H9 (cell line): Measurements from ENCODE around the gene HOXA4. TPM values are rescaled to one million over a fixed set of nuclear protein-coding genes. Genes with fewer than 3 reads are reported as not detected.

ENCODE experiments used
- DNase-seq: peaks from one replicate; pipeline ENCODE4 v3.0.0-alpha.2; 2017
- H2AFZ ChIP-seq: one replicate; pipeline ENCODE4 v1.6.1; 2013; ENCODE audit warnings: mild to moderate bottlenecking, low read length, control low read depth, moderate library complexity
- H2AK5ac ChIP-seq: 2 replicates; pipeline ENCODE4 v1.6.1; 2013; ENCODE audit warnings: low read length, control low read depth, mixed read lengths; ENCODE audit not compliant: insufficient read length
- H2BK120ac ChIP-seq: one replicate; pipeline ENCODE4 v1.6.1; 2013; ENCODE audit warnings: low read depth, mild to moderate bottlenecking, low read length, control low read depth, inconsistent platforms; ENCODE audit not compliant: poor library complexity, severe bottlenecking
- H2BK12ac ChIP-seq: 2 replicates; pipeline ENCODE4 v1.6.1; 2013; ENCODE audit warnings: low read length, control low read depth, mixed read lengths, low read depth; ENCODE audit not compliant: insufficient read length
- H2BK15ac ChIP-seq: 2 replicates; pipeline ENCODE4 v1.6.1; 2013; ENCODE audit warnings: low read depth, low read length, control low read depth
- H2BK20ac ChIP-seq: one replicate; pipeline ENCODE4 v1.6.1; 2013; ENCODE audit warnings: low read depth, mild to moderate bottlenecking, low read length, control low read depth, inconsistent platforms; ENCODE audit not compliant: poor library complexity, severe bottlenecking
- H2BK5ac ChIP-seq: 2 replicates; pipeline ENCODE4 v1.6.1; 2013; ENCODE audit warnings: low read length, control low read depth, mixed read lengths; ENCODE audit not compliant: insufficient read length
- H3K14ac ChIP-seq: 2 replicates; pipeline ENCODE4 v1.6.1; 2013; ENCODE audit warnings: low read length, control low read depth; ENCODE audit not compliant: insufficient read depth
- H3K18ac ChIP-seq: 2 replicates; pipeline ENCODE4 v1.6.1; 2013; ENCODE audit warnings: low read depth, mild to moderate bottlenecking, mixed read lengths, low read length, control low read depth; ENCODE audit not compliant: insufficient read length
- H3K23ac ChIP-seq: 2 replicates; pipeline ENCODE4 v1.6.1; 2013; ENCODE audit warnings: low read length, control low read depth, mixed read lengths, low read depth; ENCODE audit not compliant: insufficient read length
- H3K23me2 ChIP-seq: 2 replicates; pipeline ENCODE4 v1.6.1; 2013; ENCODE audit warnings: low read depth, mild to moderate bottlenecking, mixed read lengths, low read length, control low read depth; ENCODE audit not compliant: insufficient read length, poor library complexity, severe bottlenecking
- H3K27ac ChIP-seq: 2 replicates; pipeline ENCODE4 v1.5.1; 2013; ENCODE audit warnings: low read length, control low read depth, mixed read lengths, low read depth; ENCODE audit not compliant: insufficient read length
- H3K27me3 ChIP-seq: 2 replicates; pipeline ENCODE4 v1.6.1; 2013; ENCODE audit warnings: low read length, control low read depth, inconsistent platforms; ENCODE audit not compliant: insufficient read depth
- H3K4ac ChIP-seq: 2 replicates; pipeline ENCODE4 v1.6.1; 2013; ENCODE audit warnings: low read depth, mild to moderate bottlenecking, control low read depth, inconsistent platforms, low read length, moderate library complexity
- H3K4me1 ChIP-seq: 2 replicates; pipeline ENCODE4 v1.6.1; 2013; ENCODE audit warnings: low read length, control low read depth, inconsistent platforms; ENCODE audit not compliant: insufficient read depth
- H3K4me2 ChIP-seq: 2 replicates; pipeline ENCODE4 v1.6.1; 2013; ENCODE audit warnings: low read length, control low read depth, mixed read lengths; ENCODE audit not compliant: insufficient read length, insufficient read depth
- H3K56ac ChIP-seq: 2 replicates; pipeline ENCODE4 v1.6.1; 2013; ENCODE audit warnings: low read depth, mild to moderate bottlenecking, mixed read lengths, low read length, control low read depth; ENCODE audit not compliant: insufficient read length
- H3K79me1 ChIP-seq: 2 replicates; pipeline ENCODE4 v1.6.1; 2013; ENCODE audit warnings: low read depth, mild to moderate bottlenecking, moderate library complexity, low read length, control low read depth, inconsistent platforms; ENCODE audit not compliant: insufficient read depth, poor library complexity, severe bottlenecking
- H3K79me2 ChIP-seq: 2 replicates; pipeline ENCODE4 v1.6.1; 2013; ENCODE audit warnings: low read length, control low read depth, inconsistent platforms; ENCODE audit not compliant: insufficient read depth
- H3K9ac ChIP-seq: 2 replicates; pipeline ENCODE4 v1.6.1; 2013; ENCODE audit warnings: low read length, control low read depth, mixed read lengths; ENCODE audit not compliant: insufficient read length; ENCODE audit errors: extremely low read depth
- H3K9me3 ChIP-seq: one replicate; pipeline ENCODE4 v1.6.1; 2013; ENCODE audit warnings: low read depth, low read length, inconsistent platforms; ENCODE audit not compliant: control insufficient read depth
- H3T11ph ChIP-seq: one replicate; pipeline ENCODE4 v1.6.1; 2013; ENCODE audit warnings: mild to moderate bottlenecking, low read length, control low read depth, inconsistent platforms
- H4K20me1 ChIP-seq: one replicate; pipeline ENCODE4 v1.6.1; 2013; ENCODE audit not compliant: control insufficient read depth, insufficient read length, insufficient read depth
- H4K5ac ChIP-seq: 2 replicates; pipeline ENCODE4 v1.6.1; 2013; ENCODE audit warnings: low read depth, mild to moderate bottlenecking, mixed read lengths, low read length, control low read depth; ENCODE audit not compliant: insufficient read length
- H4K8ac ChIP-seq: replicated peaks from 2 replicates; pipeline ENCODE4 v1.6.1; 2013; ENCODE audit warnings: low read length, control low read depth, mixed read lengths, low read depth; ENCODE audit not compliant: insufficient read length
- H4K91ac ChIP-seq: 2 replicates; pipeline ENCODE4 v1.6.1; 2013; ENCODE audit warnings: low read depth, mild to moderate bottlenecking, moderate library complexity, mixed read lengths, low read length, control low read depth; ENCODE audit not compliant: insufficient read length
- H3K27ac Mint-ChIP-seq, 3 experiments: 2 replicates in 2 of 3; 3 replicates in 1 of 3; pipeline ENCODE4 v1.8.0; 2020 to 2021; ENCODE audit warnings: mixed read lengths in 3 of 3, mild to moderate bottlenecking in 1 of 3, moderate library complexity in 1 of 3
- H3K27me3 Mint-ChIP-seq: 2 replicates; pipeline ENCODE4 v1.8.0; 2021; ENCODE audit warnings: low read depth, mild to moderate bottlenecking, moderate library complexity, mixed read lengths
- H3K36me3 Mint-ChIP-seq, 3 experiments: 2 replicates in 2 of 3; 3 replicates in 1 of 3; pipeline ENCODE4 v1.8.0; 2020 to 2021; ENCODE audit warnings: low read depth in 3 of 3, mixed read lengths in 3 of 3; ENCODE audit not compliant: insufficient read depth in 1 of 3
- H3K4me1 Mint-ChIP-seq, 2 experiments: 2 replicates each; pipeline ENCODE4 v1.8.0; 2020; ENCODE audit warnings: mixed read lengths in 2 of 2
- H3K4me3 Mint-ChIP-seq, 2 experiments: 2 replicates in 1 of 2; 3 replicates in 1 of 2; pipeline ENCODE4 v1.8.0; 2020 to 2021; ENCODE audit warnings: mild to moderate bottlenecking in 2 of 2, mixed read lengths in 2 of 2, moderate library complexity in 1 of 2
- H3K9me3 Mint-ChIP-seq, 2 experiments: 2 replicates in 1 of 2; 3 replicates in 1 of 2; pipeline ENCODE4 v1.8.0; 2020; ENCODE audit warnings: mild to moderate bottlenecking in 2 of 2, mixed read lengths in 2 of 2, moderate library complexity in 1 of 2
- CTCF ChIP-seq: fragments of 200-600 bp; sonication (generic); conservative IDR thresholded peaks from 3 replicates; pipeline ENCODE4 v1.8.0; 2021; ENCODE audit warnings: antibody characterized with exemption, mild to moderate bottlenecking
- WGBS: extraction: QIAGEN DNeasy Blood & Tissue Kit; methylation state at CpG from one replicate; pipeline ENCODE4 v1.1.7; 2013; ENCODE audit warnings: missing lambda C conversion rate, low lambda C conversion rate, mixed read lengths; ENCODE audit not compliant: insufficient read length; ENCODE audit errors: extremely low coverage; 5-methylcytosine and 5-hydroxymethylcytosine counted together
- total RNA-seq: library from RNA; stranded (reverse); gene quantifications from 2 replicates; pipeline ENCODE4 v1.2.1, GENCODE V29; 2021

The HOXA4 gene
- total RNA-seq, 1 experiment from 2014 or later: not detected

- H3K4me2 ChIP-seq: no peak overlapping the region
- H3K14ac ChIP-seq: no peak overlapping the region
- no peak overlapping the region for H2BK5ac ChIP-seq
- H3K36me3 Mint-ChIP-seq: no peaks in the 10 kb centered on the region; a peak in 1 of 7 replicates
- no peak overlapping the region for H4K8ac ChIP-seq
- H3K4ac ChIP-seq: no peak overlapping the region
- TF ChIP-seq CTCF: no peak
- H3T11ph ChIP-seq: no peak overlapping the region
- H4K20me1 ChIP-seq: no peaks in the 10 kb centered on the region
- H2BK20ac ChIP-seq: no peak overlapping the region
- H3K56ac ChIP-seq: no peak overlapping the region
- peaks cover 98% of the 10 kb centered on the region for H3K27me3 Mint-ChIP-seq
- H2BK12ac ChIP-seq: no peak overlapping the region
- no peak overlapping the region for H4K5ac ChIP-seq
- H3K23ac ChIP-seq: no peak overlapping the region
- H3K4me3 Mint-ChIP-seq: no peak overlapping the region
- H3K79me1 ChIP-seq: no peaks in the 10 kb centered on the region
- H2AK5ac ChIP-seq: no peak overlapping the region
- no peaks in the 10 kb centered on the region for H3K9me3 ChIP-seq
- peak; percentile 35 for DNase-seq
- H2BK120ac ChIP-seq: no peak overlapping the region
- WGBS: no CpG with 5 or more reads among the region's 30 CpGs
- no peak overlapping the region for H2BK15ac ChIP-seq
- H3K9ac ChIP-seq: no peak overlapping the region
- H3K4me1 ChIP-seq: no peaks in the 10 kb centered on the region
- no peak overlapping the region for H3K27ac ChIP-seq
- H3K18ac ChIP-seq: no peak overlapping the region
- no peak overlapping the region for H3K27ac Mint-ChIP-seq
- H3K23me2 ChIP-seq: no peaks in the 10 kb centered on the region
- peaks cover 0 to 9% of the 10 kb centered on the region in 2 experiments; a peak in 3 of 4 replicates for H3K4me1 Mint-ChIP-seq
- no peak overlapping the region for H2AFZ ChIP-seq
- peaks cover 10 to 12% of the 10 kb centered on the region in 2 experiments for H3K9me3 Mint-ChIP-seq
- H4K91ac ChIP-seq: no peak overlapping the region
- no peaks in the 10 kb centered on the region for H3K79me2 ChIP-seq
- H3K27me3 ChIP-seq: peaks cover 97% of the 10 kb centered on the region
Measured at GRCh38 chr7:27161721-27162560, 31.4 kb upstream of the HOXA4 start.
